A549 (cell line): Measurements from ENCODE around the gene PRXL2B. TPM values are rescaled to one million over a fixed set of nuclear protein-coding genes. Genes with fewer than 3 reads are reported as not detected.

Source experiments
- ATAC-seq, 2 experiments: fragments of 200-7000 bp in 1 of 2; fragments of >200 bp in 1 of 2; cut with Nextera tagmentation in 1 of 2; cut with Tn5 transposase in 1 of 2; 3 replicates each; pipeline versions ENCODE4 v1.8.0 to v1.9.1; 2018 to 2020; ENCODE audit warnings: mild to moderate bottlenecking in 1 of 2, moderate library complexity in 1 of 2
- CTCF ChIA-PET: fragments of 300-600 bp; sonication (Branson Sonifier 250); formaldehyde crosslinking; extraction: SDS; loops from one replicate; lab custom pipeline; 2021; ENCODE audit warnings: antibody characterized with exemption, inconsistent platforms; lab: Yijun Ruan, JAX
- POLR2A ChIA-PET: fragments of 350-600 bp; formaldehyde crosslinking; extraction: SDS; loops from one replicate; lab custom pipeline; 2021; ENCODE audit warnings: antibody characterized with exemption, inconsistent platforms; lab: Yijun Ruan, JAX
- DNase-seq, 2 experiments: peaks; one replicate each; pipeline versions ENCODE4 v3.0.0 to v3.0.0-alpha.2; 2011 to 2016; ENCODE audit warnings: low read depth in 1 of 2, low spot score in 1 of 2
- FAIRE-seq: peaks from 2 replicates; lab custom pipeline; 2011; peaks lifted over from hg19 to GRCh38; lab: Jason Lieb, UNC
- H3K27ac ChIP-seq, 2 experiments: fragments of >200 bp; sonication (Bioruptor Twin); formaldehyde crosslinking; 3 replicates each; pipeline ENCODE4 v1.5.1; 2016 to 2017
- H3K4me1 ChIP-seq: fragments of >200 bp; sonication (Bioruptor Twin); formaldehyde crosslinking; 3 replicates; pipeline ENCODE4 v1.6.1; 2016
- H3K4me2 ChIP-seq: fragments of >200 bp; sonication (Bioruptor Twin); formaldehyde crosslinking; 3 replicates; pipeline ENCODE4 v1.6.1; 2016
- H3K4me3 ChIP-seq: fragments of >200 bp; sonication (Bioruptor Twin); formaldehyde crosslinking; 3 replicates; pipeline ENCODE4 v1.5.1; 2016
- H3K9me3 ChIP-seq: fragments of >200 bp; sonication (Bioruptor Twin); formaldehyde crosslinking; 3 replicates; pipeline ENCODE4 v1.6.1; 2016
- BHLHE40 ChIP-seq: IDR thresholded peaks from 2 replicates; pipeline ENCODE4 v1.6.1; 2012; ENCODE audit warnings: low read depth, low read length, inconsistent platforms
- CHD2 ChIP-seq: fragments of 150-350 bp; IDR thresholded peaks from 2 replicates; pipeline ENCODE4 v1.6.1; 2014; ENCODE audit warnings: low read length; ENCODE audit not compliant: partially characterized antibody
- CHD4 ChIP-seq: fragments of 200-600 bp; sonication (generic); IDR thresholded peaks from 2 replicates; pipeline ENCODE4 v1.6.1; 2016; ENCODE audit warnings: antibody characterized with exemption, mild to moderate bottlenecking, borderline replicate concordance
- E2F6 ChIP-seq: IDR thresholded peaks from 2 replicates; pipeline ENCODE4 v1.6.1; 2012; ENCODE audit warnings: low read depth, borderline replicate concordance
- EHF ChIP-seq: fragments of 250-450 bp; sonication (Bioruptor Pico); IDR thresholded peaks from 2 replicates; pipeline ENCODE4 v1.5.0; 2020; ENCODE audit warnings: mild to moderate bottlenecking
- FOXS1 ChIP-seq: fragments of 250-450 bp; sonication (Bioruptor Pico); IDR thresholded peaks from 2 replicates; pipeline ENCODE4 v1.5.0; 2020; ENCODE audit warnings: mild to moderate bottlenecking, moderate library complexity
- HES2 ChIP-seq: fragments of >200 bp; sonication (Bioruptor Twin); formaldehyde crosslinking; IDR thresholded peaks from 2 replicates; pipeline ENCODE4 v1.6.1; 2016
- HOXB5 ChIP-seq: fragments of 250-450 bp; sonication (Bioruptor Pico); IDR thresholded peaks from 2 replicates; pipeline ENCODE4 v1.5.0; 2020; ENCODE audit warnings: mild to moderate bottlenecking, moderate library complexity
- MAFK ChIP-seq: fragments of 450-650 bp; IDR thresholded peaks from 2 replicates; pipeline ENCODE4 v1.6.1; 2014; ENCODE audit not compliant: partially characterized antibody
- MYC ChIP-seq: IDR thresholded peaks from 2 replicates; pipeline ENCODE4 v1.6.1; 2012; ENCODE audit warnings: mild to moderate bottlenecking, inconsistent platforms, low read length, improper control_type of control experiment, borderline replicate concordance
- PHF8 ChIP-seq: fragments of 200-600 bp; sonication (generic); IDR thresholded peaks from 2 replicates; pipeline ENCODE4 v1.6.1; 2016; ENCODE audit warnings: low read depth, mild to moderate bottlenecking, antibody characterized with exemption, moderate library complexity, borderline replicate concordance
- RARB ChIP-seq: fragments of 250-450 bp; sonication (Bioruptor Pico); IDR thresholded peaks from 2 replicates; pipeline ENCODE4 v1.8.0; 2021; ENCODE audit warnings: mild to moderate bottlenecking, moderate library complexity
- RCOR1 ChIP-seq: fragments of 150-350 bp; IDR thresholded peaks from 2 replicates; pipeline ENCODE4 v1.6.1; 2014; ENCODE audit warnings: antibody characterized with exemption, low read length, low read depth
- RNF2 ChIP-seq: fragments of 200-600 bp; sonication (generic); IDR thresholded peaks from 2 replicates; pipeline ENCODE4 v1.6.1; 2016; ENCODE audit warnings: low read depth, mild to moderate bottlenecking, antibody characterized with exemption, moderate library complexity, borderline replicate concordance
- TFCP2L1 ChIP-seq: fragments of 250-450 bp; sonication (Bioruptor Pico); IDR thresholded peaks from 2 replicates; pipeline ENCODE4 v1.5.0; 2021; ENCODE audit warnings: mild to moderate bottlenecking
- ZC3H11A ChIP-seq: fragments of 450-650 bp; IDR thresholded peaks from 2 replicates; pipeline ENCODE4 v1.6.1; 2014; ENCODE audit warnings: antibody characterized with exemption, mild to moderate bottlenecking
- ZFP36 ChIP-seq: fragments of 450-650 bp; IDR thresholded peaks from 2 replicates; pipeline ENCODE4 v1.6.1; 2014; ENCODE audit warnings: borderline replicate concordance; ENCODE audit not compliant: partially characterized antibody
- WGBS: methylation state at CpG from one replicate; pipeline ENCODE4 v1.1.6; 2017; ENCODE audit errors: missing lambda C conversion rate; 5-methylcytosine and 5-hydroxymethylcytosine counted together
- polyA plus RNA-seq, 4 experiments: library from polyadenylated mRNA; depleted of rRNA in 3 of 4; stranded (reverse); fragments of >200 nt; fragmentation: RNase III in 1 of 4; extraction: RNeasy Plus Mini Kit Qiagen cat#74134 plus additional on column Dnase treatment in 1 of 4; gene quantifications; 2 replicates in 3 of 4; 3 replicates in 1 of 4; pipeline ENCODE4 v1.2.3, GENCODE V29; 2011 to 2017
- TF ChIP-seq, protein P1 (sequence below): fragments of 150-350 bp; IDR thresholded peaks from 2 replicates; pipeline ENCODE4 v1.6.1; 2014; ENCODE audit warnings: low read depth, mild to moderate bottlenecking, low read length

The PRXL2B gene
- polyA plus RNA-seq, 2 of the 4 experiments (the other 2 are of a cell fraction): 4.4 to 16.4 TPM

- Histone ChIP-seq H3K4me1 (no peaks in the 10 kb centered on the region), H3K9me3 (peaks cover 11% of the 10 kb centered on the region; the same call in 1 of the 3 replicates), H3K4me3 (no peak overlapping the region)
- WGBS: 46% methylated on average over 11 of the region's 11 CpGs
- CTCF ChIA-PET: interaction anchor here (0.5 kb wide), 1 partner anchor 835 kb away, joined by 3 read pairs; no protein-coding TSS in a partner anchor
- POLR2A ChIA-PET: no interaction called here
- no peak for FAIRE-seq
- TF ChIP-seq E2F6 (no peak), BHLHE40 (no peak), EHF (CRISPR knock-in tag) (no peak), ZC3H11A (no peak), HES2 (no peak), HOXB5 (CRISPR knock-in tag) (no peak), ZFP36 (no peak)
- TF ChIP-seq, protein P1, sequence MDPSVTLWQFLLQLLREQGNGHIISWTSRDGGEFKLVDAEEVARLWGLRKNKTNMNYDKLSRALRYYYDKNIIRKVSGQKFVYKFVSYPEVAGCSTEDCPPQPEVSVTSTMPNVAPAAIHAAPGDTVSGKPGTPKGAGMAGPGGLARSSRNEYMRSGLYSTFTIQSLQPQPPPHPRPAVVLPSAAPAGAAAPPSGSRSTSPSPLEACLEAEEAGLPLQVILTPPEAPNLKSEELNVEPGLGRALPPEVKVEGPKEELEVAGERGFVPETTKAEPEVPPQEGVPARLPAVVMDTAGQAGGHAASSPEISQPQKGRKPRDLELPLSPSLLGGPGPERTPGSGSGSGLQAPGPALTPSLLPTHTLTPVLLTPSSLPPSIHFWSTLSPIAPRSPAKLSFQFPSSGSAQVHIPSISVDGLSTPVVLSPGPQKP: no peak
- TF ChIP-seq, all 56 proteins: peak for 0
- Histone ChIP-seq H3K27ac (no peak overlapping the region), H3K4me2 (no peak overlapping the region)
- ATAC-seq (no peak), DNase-seq (no peak)
Measured at GRCh38 chr1:2612591-2613365, 26.2 kb downstream of the PRXL2B start.

- ChIA-PET POLR2A (no interaction called here), CTCF (no interaction called here)
- WGBS: 30% methylated on average over 2 of the region's 2 CpGs
- Histone ChIP-seq H3K4me1 (no peaks in the 10 kb centered on the region), H3K4me3 (no peak overlapping the region), H3K4me2 (no peak overlapping the region), H3K9me3 (peaks cover 11% of the 10 kb centered on the region; the same call in 1 of the 3 replicates), H3K27ac (no peak overlapping the region)
- TF ChIP-seq CHD4 (no peak), CHD2 (no peak), FOXS1 (CRISPR knock-in tag) (no peak), TFCP2L1 (CRISPR knock-in tag) (no peak)
- FAIRE-seq: no peak
- no peak for ATAC-seq
- DNase-seq: no peak
Measured at GRCh38 chr1:2614145-2614544, 27.6 kb downstream of the PRXL2B start.

GRCh38 chr1:2617971-2618470 lies 31.4 kb downstream of the PRXL2B start:
- ChIA-PET CTCF (no interaction called here), POLR2A (no interaction called here)
- peaks cover 11% of the 10 kb centered on the region; the same call in 1 of the 3 replicates for H3K9me3 ChIP-seq
- no peak overlapping the region for H3K4me2 ChIP-seq
- ATAC-seq (no peak), DNase-seq (no peak), FAIRE-seq (no peak)
- H3K27ac ChIP-seq: no peak overlapping the region
- TF ChIP-seq ZFP36: no peak
- no peak for TF ChIP-seq RNF2
- no peak for TF ChIP-seq BHLHE40
- no peak for TF ChIP-seq RARB
- TF ChIP-seq PHF8: no peak
- TF ChIP-seq MAFK: no peak
- TF ChIP-seq FOXS1 (CRISPR knock-in tag): no peak
- TF ChIP-seq TFCP2L1 (CRISPR knock-in tag): no peak
- TF ChIP-seq MYC: no peak
- TF ChIP-seq RCOR1: no peak
- WGBS: 4% methylated on average over 1 of the region's 1 CpG
- H3K4me3 ChIP-seq: no peak overlapping the region
- no peaks in the 10 kb centered on the region for H3K4me1 ChIP-seq
